Activated naive CD8-positive, alpha-beta T cell treated with anti-CD3 and anti-CD28 coated beads, Interleukin-2, amount 50 U/mL, for 16 hours (primary cell): Measurements from ENCODE around the gene TRIM13.
"Not testable (repeated sequence)": the region's sequence is repeated elsewhere in the genome, so short reads cannot be mapped to it uniquely, and the experiment has no call there.

Experiments used
- DNase-seq: peaks from one replicate; pipeline ENCODE4 v3.0.0-alpha.2; 2020; ENCODE audit warnings: low read depth, low spot score

TRIM13 gene

GRCh38 chr13:50060718-50061117 is 63.9 kb downstream of the TRIM13 start:
- no peak for DNase-seq

- DNase-seq, result not testable (repeated sequence)
Measured at GRCh38 chr13:50062336-50062735, 65.5 kb downstream of the TRIM13 start.

- DNase-seq, result no peak
Measured at GRCh38 chr13:50065712-50066111, 68.9 kb downstream of the TRIM13 start.
